Stimulated activated CD4-positive, alpha-beta T cell treated with anti-CD3 and anti-CD28 coated beads, Interleukin-4, amount 100 ng/mL, for 4 hours (primary cell): ENCODE measurements around the gene GAS2.

Source experiments
- DNase-seq, 2 experiments: peaks; one replicate each; pipeline ENCODE4 v3.0.0-alpha.2; 2020

The GAS2 gene

DNA sequence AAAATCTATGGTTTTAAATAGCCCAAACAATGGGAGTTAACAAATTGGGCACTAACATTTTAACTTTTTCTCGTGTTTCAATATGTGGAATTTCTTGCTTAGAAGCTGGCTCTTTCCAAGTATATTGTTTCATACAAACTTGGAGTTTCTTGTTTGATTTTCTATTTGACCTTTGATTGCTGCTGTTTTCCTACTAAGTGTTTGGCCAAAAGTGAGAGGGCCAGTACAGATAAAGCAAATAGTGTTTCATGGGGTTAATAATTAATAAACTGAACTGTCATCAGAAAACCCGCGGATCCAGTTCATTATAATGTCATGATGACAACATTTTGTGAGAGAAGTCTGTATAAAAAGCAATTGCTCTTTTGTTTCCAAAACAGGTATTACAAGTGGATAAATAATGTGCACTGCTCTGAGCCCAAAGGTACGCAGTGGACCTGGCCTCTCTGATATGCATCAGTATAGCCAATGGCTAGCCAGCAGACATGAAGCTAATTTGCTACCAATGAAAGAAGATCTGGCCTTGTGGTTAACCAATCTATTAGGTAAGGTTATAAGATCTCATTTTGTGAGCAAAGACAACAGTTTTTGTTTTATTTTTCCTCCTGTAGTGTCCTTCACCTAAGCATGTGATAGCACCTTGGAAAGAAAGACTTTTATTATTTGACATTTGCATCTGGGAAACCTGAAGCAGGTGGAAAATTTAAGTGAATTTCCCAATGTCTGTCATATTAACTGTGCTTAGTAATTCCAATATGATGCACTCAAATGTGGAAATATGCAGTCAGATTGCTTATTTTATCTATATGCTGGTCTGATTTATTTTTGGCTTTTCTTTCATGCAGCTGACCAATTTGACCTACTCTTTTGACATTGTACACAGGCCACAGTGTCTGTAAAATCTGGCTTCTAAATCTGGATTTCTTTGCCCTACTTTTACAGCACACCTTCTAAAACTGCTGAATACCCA lies 8.3 kb downstream of the GAS2 start:
- no peak for DNase-seq

DNA sequence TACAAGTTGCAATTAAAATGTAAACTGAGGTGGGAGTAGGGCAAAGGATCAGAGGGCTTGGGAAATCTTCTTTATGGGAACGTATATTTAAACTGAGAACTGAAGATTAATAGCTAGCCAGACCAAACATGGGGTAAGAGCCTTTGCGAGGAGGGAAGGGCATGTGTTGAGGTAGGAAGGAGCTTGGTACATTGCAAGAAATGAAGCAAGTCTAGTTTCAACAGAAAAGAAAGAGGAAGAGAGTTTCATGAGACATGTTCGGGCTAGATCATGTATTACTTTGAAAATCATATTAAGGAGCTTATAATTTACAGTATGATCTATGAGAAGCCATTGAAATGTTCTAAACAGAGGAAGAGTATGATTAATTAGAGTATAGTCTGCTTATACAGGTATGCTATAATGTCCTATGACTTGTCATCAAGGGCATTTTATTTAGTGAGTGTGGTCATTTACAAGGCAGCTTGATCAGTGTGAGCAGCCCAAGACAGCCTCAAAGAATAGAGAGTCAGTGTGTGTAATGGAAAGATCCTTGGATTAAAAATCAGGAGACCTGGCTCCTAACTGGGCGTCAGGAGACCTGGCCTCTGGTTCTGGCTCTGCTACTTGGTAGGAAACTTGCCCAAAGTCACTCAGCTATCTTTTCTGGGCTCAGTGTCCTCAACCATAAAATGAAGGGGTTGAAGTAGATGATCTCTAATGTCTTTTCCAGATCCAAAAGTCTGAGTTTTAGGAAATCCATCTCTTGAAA lies 10.9 kb downstream of the GAS2 start:
- no peak for DNase-seq

DNA sequence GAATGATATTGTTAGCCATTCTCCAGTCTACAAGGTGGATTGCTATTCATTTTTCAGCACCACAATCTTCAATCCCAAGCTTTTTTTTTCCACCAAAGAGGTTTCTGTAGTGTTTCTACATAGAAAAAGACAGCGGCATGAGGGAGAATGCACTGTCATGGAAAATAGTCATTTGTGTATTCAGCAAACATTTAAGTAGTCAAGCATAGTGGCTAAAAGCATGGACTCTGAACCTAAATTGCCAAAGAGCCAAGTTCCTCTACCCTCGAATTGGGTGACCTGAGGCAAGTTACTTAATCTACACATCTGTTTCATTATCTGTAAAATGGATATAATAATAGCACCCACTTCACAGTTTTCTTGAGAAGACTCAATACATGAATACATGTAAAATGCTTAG lies 14.2 kb downstream of the GAS2 start:
- no peak for DNase-seq

DNA sequence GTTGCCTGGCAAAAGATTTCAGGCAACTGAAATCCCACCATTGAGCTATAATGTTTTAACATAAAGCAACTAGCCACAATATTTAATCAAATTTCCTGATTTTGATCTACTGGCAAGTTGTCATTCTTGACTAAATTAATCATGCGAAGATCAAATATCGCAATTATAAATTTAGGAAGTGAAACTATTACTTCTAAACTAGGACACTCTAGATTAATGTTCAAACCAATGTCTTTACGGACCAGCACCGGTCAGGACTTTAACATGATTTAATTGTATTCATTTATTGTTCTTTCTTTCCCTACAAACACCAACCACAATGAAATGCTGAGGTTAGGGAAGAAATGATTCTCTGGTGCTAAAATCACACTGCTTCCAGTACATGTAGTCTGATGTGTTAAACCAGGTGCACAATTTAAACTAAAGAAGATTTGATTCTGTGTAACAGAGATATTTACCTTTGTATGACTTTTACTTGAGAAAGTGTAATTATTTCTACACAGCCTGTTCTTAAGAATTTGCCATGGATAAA lies 14.9 kb downstream of the GAS2 start:
- no peak for DNase-seq

DNA sequence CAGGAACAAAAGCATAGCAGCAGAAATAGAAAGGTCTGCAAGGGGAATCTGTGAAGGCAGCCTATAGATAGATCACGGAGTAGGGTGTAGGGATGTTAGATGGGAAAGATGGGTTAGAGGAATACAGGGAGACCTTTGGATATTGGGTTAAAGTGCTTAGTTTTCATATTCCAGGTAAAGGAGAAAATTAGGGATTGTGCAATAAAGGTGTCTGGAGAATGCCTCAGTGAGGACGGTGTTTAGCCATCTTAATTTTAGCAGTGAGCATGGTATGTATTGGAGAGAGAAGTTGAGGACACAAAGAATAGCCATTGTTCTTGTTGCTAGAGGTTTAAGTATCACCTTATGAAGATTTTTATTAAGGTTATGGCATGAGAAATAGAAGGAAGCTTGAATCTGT lies 17.7 kb downstream of the GAS2 start:
- DNase-seq = no peak

DNA sequence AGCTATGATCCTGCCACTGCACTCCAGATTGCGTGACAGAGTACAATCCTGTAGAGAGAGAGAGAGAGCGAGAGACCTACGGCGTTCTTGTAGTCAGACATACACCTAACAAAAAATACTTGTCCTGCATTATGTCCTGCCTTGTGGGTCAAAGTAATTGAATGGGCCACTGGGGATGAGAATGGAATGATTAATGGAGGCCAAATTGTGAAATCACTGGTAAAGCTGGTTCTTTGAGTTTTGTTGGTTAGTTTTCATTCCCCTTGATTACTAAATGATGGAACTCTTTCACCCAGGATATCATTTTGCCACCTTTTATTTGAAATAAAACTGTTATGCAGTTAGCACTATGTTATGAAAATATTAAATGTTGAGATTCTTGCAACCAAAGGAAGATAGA lies 18.7 kb downstream of the GAS2 start:
- no peak for DNase-seq

DNA sequence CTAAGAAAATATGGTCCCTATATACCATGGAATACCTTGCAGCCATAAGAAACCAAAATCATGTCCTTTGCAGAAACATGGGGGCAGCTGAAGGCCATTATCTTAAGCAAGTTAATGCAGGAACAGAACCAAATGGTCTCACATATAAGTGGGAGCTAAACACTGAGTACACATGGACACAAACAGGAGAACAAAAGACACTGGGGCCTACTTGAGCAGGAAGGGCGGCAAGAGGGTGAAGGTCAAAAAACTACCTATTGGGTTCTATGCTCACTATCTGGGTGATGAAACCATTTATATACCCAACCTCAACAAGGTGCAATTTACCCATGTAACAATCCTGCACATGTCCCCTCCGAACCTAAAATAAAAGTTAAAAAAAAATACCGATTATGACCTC lies 22.5 kb downstream of the GAS2 start:
- DNase-seq = no peak

DNA sequence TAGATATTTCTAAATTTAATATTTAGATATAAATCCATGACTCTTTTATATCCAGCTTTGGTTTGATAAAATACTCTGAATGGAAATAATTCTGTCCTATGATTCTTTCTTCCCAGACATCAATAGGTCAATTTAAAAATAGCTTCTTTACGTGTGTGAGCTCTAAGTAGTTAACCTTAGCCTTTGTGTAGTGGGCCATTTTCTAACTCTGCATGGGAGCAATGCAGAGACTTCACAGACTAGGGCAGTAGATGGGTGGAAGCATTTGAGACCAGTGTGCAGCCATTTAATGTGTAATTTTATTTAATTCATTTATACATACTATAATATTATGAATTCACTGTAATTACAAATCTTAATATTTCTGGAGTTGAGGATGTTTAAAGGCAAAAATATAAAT lies 23.8 kb downstream of the GAS2 start:
- no peak for DNase-seq

DNA sequence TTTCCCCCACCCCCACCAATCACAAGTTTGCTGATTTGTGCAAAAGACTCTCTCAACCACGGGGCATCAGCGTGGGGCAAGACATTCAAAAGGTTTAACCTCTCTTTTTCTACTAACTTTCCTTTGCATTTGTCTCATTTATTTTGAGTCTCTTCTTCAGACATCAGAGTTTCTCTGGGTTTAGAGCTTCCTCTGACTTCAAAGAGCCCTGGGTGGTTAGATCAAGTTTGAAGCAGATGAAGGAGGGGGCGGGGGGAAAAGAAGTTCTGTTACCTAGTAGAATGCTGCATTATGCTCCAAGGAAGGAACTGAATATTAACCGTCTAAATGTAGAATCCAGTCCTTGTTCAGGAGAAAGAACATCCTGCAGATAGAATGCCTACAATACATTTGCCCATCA lies 24.5 kb downstream of the GAS2 start:
- peak in 1 of 2 experiments; percentile 9 for DNase-seq

DNA sequence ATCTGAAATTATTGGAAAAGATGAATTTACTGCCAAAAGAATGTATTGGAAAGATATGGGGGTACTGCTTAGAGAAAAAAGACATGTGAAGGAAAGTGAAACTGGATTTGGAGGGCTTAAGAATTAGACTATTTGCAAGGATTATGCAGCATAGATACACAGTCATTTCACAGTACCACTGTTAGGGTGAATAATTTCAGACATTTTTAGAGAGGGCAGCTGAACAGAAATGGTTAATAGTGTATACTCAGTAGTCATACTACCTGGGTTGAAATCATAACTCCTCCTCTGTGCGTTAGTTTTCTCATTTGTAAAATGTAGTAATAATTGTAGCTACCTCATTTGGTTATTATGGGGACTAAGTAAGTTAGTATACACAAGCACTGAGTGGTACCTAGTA lies 33.0 kb downstream of the GAS2 start:
- no peak for DNase-seq

DNA sequence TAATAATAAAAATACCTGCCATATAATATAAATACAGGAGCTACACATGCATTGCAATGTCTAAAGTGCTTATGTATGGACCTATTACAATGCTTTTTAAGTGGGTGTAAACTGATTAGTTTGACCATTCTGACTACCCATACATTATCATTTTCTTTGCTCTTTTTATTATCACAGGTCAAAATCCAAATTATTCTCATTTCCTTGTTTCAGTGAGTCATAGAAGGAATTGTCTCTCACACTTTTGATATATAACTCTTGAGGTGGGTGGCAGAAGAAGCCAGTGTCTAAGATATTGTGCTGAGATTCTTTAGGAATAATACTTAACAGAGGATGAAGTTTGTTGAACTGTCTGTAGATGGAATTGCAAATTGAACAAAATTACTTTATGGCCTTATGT lies 35.6 kb downstream of the GAS2 start:
- no peak for DNase-seq

DNA sequence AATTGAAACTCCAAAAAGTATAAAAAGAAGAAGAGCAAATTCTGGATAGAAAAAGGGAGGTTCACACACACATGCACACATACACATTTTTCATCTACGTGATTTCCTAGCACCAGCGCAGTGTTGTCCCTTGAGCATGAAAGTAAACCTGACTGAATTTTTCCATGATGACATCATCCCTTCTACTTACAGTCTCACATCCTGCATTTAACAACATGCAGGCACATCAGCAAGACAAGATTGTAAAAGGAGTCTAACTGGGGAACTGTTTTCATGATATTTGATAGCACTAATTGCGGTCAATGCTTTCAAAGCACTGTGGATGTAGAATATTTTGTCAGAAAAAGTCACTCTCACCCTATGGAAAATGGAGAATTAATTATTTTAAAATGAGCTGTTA lies 36.6 kb downstream of the GAS2 start:
- DNase-seq = peak in 1 of 2 experiments; percentile 20

DNA sequence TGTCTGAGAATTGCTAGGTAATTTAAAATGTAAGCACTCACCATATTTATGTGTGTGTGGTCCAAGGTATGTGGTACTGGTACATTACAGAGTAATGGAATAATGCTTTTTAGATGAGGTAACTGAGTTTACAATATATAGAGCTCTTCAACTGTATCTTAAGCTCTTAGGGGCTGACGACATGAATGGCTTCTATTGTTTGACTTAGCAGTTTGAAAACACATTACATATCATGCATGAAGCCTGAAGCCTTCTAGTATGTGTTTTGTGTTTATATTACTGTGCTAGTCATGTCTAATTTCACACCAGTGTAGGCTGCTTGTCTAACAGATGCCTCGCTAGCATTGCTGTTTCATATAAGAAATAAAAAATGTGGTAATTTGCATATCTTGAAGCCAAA lies 37.2 kb downstream of the GAS2 start:
- DNase-seq = no peak

DNA sequence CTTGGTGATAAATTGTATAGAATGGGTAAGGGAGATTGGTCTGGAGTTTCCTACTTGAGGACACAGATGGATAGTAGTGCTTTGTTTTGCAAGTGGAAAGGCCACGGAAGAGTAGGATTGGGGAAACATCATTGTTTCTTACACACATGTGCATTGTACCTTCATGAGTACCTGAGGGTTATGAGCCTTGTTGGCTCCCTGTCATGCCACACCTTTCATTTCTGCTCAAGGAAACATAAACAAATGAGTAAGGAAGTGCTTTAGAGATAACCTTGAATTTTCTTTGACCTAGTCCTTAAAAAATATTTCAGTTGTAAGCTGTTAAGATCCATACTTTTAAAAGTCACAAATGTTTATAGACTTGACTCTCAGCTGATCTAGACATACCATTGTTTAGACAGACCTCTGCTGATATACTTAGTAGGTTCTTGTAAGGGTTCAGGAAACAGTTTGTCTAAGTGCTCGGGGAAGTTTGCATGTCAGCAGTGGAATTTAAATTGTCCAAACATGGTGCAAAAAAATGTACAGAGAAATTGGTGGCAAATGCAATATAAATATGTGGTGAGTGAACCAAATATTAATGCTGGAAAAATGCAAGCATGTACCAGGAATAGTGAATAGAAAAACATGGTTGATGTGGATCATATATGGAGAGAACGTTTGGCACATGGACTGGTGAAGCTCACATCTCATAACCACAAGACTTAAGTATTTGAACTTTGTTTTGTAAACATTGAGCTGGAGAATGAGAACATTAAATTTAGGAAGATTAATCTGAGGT lies 40.9 kb downstream of the GAS2 start:
- DNase-seq = no peak

DNA sequence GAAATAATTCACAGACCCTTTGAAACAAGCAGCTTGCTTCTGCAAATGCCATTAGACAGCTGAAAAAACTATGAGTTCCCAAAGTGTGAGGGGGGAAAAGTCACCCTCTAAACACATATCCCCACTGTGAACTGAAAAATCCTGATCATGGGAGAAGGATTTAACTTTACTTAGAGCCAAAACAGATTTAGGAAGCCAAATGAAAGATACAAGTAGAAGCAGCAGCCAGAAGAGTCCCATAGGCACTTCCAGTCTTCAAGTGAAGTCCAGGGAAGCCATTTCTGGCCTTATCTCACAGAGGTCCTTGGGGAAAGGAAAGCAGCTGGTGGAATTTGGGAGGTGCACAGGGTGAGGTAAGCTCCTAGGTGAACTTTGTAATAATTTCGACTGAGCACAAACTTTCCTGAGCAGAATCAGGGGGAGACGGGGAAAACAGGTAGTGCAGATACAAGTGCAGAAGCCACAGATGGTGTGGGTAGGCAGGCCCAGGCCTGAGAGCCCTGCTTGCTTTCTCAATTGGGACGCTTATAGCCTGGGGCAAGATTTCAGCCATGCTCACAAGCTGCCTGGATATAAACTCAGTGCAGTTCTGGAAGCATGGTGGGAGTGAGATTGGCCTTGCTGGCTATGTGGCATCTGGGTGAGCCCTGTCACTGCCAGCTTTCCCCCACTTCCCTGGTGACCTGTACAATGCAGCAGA lies 44.8 kb downstream of the GAS2 start:
- DNase-seq = no peak

DNA sequence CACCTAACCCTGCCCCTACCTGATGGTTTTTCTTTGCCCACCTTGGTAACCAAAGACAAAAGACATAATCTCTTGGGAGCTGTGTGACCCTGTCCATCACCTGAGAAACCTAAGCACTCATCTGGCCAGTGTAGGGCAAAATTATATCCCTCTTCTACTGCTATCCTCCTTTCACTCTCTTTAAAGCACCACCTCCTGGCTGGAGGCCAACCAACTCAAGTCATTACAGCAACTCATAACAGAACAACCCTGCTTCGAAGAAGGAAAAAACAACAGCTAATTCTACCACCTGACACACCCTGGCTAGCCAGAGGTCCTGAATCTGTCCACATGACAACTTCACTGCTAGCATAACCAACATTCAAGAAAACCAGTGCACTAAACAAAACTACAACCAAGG lies 45.5 kb downstream of the GAS2 start:
- no peak for DNase-seq

DNA sequence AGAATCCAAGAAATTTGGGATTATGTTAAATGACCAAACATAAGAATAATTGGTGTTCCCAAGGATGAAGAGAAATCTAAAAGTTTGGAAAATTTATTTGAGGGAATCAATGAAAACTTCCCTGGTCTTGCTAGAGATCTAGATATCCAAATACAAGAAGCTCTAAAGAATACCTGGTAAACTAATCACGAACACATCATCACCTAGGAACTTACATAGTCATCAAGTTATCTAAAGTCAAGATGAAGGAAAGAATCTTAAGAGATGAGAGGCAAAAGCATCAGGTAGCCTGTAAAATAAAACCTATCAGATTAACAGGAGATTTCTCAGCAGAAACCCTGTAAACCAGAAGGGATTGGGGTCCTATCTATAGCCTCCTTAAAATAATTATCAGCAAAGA lies 46.9 kb downstream of the GAS2 start:
- no peak for DNase-seq

DNA sequence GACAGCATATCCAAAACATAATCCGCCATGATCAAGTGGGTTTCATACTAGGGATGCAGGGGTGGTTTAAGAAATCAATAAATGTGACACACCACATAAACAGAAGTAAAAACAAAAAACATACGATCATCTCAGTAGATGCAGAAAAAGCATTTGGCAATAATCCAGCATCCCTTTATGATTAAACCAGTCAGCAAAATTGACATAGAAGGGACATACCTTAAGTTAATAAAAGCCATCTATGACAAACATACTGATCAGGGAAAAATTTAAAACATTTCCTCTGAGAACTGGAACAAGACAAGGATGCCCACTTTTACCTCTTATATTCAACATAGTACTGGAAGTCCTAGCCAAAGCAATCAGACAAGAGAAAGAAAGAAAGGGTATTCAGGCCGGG lies 49.6 kb downstream of the GAS2 start:
- DNase-seq = no peak

DNA sequence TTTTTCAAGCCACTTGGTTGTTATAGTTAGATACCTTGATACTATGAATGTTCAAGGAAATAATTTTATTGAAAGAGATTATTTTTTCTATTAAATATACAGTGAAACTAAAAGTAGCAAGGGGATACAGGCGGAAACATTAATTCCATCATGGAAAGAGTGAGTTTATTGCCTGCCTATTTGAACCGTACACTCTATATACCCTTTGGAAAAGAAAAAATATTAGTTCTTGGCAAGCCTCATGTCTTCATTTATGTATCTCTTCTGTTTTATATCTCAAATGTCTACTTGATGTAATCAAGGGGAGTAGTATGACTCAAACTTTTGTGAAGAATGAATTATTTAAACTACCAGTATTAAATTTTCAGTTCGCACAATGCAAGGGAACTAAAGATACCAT lies 54.0 kb downstream of the GAS2 start:
- no peak for DNase-seq

DNA sequence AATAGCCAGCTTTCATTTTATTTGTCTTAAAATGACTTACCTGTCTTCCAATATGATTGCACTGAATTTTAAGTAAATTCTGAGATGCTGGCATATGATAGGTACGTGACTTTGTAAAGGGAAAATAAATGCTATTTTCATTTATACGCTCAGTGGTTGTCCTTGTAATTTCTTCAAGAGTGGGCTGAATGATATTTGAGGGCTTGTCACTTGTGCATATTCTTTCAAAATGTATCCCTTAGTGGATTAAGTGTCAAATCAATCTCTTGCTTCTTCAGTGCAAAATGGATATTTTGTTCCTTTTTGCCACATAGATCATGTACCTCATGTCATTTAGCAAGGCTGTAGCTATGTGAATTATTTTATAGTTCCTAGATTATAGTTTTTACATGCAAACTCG lies 56.9 kb downstream of the GAS2 start:
- no peak for DNase-seq

DNA sequence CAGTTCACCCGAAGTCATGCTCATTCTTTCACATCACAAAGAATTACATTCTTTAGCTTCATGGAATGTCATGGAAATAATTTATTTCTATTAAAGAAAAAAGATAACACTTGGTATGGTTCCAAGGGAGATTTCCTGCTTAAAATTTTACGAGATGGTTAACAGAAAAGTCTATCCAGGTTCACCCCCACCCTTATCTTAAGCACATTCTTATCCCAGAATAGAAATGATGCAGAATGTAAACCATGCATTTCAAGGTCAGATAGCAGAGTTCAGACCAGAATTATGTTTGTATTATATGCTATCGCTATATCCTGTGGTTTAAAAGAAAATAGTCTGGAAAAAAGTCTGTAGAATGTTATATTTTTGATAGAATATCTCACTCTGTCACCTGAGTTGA lies 58.7 kb downstream of the GAS2 start:
- no peak for DNase-seq

DNA sequence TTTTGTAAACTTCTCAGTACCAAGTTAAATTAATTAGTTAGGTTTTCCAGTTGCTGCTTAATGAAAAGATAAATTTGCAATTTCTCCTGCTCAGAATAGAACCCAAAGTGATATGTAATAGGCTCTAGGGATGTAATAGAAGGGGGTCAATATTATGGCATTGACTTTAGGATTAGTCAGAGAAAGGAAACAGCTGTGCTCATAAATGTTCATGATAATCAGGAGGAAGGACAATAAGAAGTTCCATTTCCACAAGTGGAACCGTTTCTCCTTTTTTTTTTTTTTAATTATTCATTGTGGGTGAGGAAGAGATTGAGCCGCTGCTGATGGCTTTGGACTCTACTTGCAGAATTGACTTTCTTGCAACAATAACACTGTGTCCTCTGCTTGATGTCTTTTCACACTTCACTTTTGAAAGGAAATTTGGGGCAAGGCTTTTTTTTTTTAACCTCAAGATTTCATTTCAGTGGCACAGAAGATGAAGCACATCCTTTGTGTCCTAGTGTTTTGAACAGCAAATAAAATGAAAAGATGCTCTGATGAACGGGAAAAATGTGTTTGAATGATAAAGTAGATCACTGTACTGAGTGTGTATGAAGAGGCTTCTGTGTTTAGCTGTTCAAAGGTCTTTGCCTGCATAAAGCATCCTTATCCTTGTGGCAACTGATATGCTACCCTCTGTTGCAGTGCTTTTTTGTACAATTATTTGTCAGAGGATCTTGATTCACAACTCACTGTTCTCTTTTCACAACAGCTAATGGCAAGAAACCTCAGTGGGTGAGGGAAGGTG lies 62.4 kb downstream of the GAS2 start:
- no peak for DNase-seq
